OCI-LY1 (cell line): ENCODE data around the gene SLC35F3.

Source experiments
- CTCF ChIP-seq: fragments of 200-600 bp; sonication (generic), shearing (Covaris generic); IDR thresholded peaks from 2 replicates; pipeline ENCODE4 v1.5.1; 2017; ENCODE audit warnings: mild to moderate bottlenecking, antibody characterized with exemption, low read length, moderate library complexity, mixed read lengths
- EZH2 ChIP-seq: fragments of 200-600 bp; sonication (generic), shearing (Covaris generic); IDR thresholded peaks from 2 replicates; pipeline ENCODE4 v1.8.0; 2017; ENCODE audit warnings: borderline replicate concordance, mixed run types, mild to moderate bottlenecking, antibody characterized with exemption, low read length, moderate library complexity, mixed read lengths

GRCh38 chr1:234096161-234096770, 191.8 kb downstream of the SLC35F3 start:
- TF ChIP-seq CTCF (no peak), EZH2 (no peak)
